Pons (tissue), 1 donor: ENCODE measurements around the gene ABCC1.
"Not testable (repeated sequence)": the region's sequence is repeated elsewhere in the genome, so short reads cannot be mapped to it uniquely, and the experiment has no call there.

Source experiments
- DNase-seq: peaks from one replicate; pipeline ENCODE4 v3.0.0-alpha.2; 2016; ENCODE audit warnings: low spot score

Gene ABCC1

DNA sequence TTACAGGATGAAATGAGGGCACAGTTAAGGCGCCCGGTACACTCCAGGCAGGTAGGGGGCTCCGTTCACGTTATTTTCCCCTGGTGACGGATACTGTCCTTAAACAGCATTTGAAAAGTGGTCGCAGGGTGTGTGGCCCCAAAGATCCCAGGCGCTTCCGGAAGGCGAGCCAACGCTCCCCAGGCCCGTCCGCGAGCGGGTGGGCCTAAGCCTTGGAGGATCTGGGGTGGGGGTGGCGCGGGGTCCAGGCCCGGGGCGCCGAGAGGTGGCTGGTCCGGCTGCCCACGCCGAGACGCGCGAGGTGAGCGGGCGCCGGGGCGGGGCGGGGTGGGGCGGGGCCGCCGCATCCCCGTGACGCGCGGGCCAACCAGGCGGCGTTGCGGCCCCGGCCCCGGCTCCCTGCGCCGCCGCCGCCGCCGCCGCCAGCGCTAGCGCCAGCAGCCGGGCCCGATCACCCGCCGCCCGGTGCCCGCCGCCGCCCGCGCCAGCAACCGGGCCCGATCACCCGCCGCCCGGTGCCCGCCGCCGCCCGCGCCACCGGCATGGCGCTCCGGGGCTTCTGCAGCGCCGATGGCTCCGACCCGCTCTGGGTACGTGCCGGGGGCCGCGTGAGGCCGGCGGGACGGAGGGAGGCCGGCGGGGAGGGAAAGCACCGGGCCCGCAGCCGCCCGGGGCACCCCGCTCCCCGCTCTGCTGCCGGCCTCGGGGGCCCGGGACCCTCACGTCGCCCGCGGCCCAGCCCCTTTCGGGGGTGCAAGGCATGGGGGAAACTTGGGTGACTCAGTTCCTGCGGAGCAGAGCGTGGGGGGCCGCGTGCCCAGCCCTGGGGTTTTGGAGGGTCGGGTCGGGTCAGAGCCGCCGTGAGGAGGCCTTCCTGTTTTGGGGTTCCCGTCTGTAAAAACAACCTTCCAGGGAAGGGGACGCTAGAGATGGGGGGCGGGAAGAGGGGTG lies at the start of gene ABCC1:
ABCC1 (plus strand) TSS at position 407 of the 951 bp plus-strand sequence; CDS start at position 543, 136 bp downstream.
- no peak for DNase-seq

DNA sequence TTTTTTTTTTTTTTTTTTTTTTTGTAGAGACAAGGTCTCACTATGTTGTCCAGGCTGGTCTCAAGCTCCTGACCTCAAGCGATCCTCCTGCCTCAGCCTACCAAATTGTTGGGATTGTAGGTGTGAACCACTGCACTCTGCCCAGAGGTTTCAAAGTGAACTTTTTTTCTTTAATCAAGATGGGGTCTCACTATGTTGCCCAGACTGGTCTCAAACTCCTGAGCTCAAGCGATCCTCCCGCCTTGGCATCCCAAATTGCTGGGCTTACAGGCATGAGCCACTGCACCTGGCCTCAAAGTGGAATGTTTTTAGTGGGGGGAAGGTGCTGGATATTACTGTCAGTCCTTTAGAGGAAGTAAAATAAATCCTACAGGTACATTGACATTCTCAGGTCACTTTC lies 49.1 kb upstream of the ABCC1 start:
- DNase-seq: no peak

DNA sequence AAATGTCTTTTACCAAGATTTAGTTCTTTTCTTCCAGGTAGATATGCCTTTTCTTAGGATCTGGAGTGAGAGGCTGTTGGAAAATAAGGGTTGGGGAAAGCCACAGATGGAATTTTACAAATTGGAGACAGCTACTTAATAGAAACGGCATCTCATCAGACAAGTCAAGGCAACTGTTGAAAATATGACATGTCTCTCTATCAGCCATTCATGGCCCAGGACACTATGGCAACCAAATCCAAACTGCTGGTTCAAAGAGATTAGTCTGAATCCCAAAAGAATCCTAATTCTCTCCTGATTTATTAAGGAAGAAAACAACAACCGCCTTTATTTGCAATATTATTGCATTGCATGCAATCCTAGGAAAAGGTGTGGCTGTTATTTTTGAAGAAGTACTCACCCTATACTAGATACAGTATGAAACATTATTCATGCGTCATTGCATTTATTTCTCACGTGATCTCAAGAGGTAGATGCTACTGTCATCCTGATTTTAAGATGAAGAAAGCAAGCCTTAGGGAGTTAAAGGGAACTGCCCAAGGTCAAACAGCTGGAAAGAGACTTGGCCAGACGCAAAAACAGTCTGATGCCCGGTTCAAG lies 48.4 kb upstream of the ABCC1 start:
- no peak for DNase-seq

DNA sequence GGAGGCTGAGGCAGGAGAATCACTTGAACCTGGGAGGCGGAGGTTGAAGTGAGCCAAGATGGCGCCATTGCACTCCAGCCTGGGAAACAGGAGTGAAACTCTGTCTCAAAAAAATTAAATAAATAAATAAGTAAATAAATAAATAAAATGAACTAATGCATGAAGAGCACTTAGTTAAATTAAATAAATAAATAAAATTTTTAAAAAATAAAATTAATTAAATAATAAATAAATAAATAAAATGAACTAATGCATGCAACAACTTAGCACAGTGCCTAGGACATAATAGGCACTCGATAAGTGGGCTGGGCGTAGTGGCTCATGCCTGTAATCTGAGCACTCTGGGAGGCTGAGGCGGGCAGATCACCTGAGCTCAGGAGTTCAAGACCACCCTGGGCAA lies 45.5 kb upstream of the ABCC1 start:
- DNase-seq: no peak

DNA sequence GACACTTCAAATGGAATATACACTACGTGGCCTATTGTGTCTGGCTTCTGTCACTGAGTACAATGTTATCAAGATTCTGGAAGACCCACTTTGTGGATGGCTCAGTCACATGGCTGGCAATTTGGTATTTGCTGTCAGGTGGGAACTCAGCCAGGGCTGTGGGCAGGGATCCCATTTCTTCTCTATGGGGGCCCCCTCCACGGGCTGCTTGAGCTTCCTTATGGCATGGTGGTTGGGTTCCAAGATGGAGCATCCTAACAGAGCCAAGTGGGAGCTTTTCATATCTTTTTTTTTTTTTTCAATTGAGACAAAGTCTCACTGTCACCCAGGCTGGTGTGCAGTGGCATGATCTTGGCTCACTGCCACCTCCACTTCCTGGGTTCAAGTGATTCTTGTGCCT lies 43.0 kb upstream of the ABCC1 start:
- no peak for DNase-seq

DNA sequence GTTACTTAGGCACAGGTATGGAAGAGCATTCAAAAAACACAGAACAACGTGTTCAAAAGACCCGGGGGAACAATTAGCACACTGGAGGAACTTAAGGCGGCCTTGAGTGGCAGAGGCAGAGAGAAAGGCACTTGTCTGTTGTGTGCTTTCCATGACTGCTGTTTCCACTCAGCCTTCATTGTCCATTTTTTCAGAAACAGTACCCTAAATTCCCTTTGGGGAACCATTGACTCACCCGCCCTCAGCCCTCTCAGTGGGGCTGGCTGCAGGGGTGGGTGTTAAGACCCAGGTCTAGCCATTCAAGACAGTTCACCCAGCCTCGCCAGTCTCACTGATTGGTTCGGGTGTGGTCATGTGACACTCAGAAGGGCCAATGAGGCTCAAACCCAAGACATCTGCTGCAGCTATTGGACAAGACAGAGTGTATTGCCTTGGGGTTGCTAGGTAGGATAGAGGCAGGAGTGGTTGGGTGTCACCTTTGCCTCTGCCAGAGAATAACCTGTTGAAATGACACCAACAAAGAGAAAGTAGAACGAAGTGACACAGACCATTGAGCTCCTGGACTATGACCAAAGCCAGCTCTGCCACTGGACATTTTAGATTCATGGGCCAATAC lies 41.4 kb upstream of the ABCC1 start:
- no peak for DNase-seq

DNA sequence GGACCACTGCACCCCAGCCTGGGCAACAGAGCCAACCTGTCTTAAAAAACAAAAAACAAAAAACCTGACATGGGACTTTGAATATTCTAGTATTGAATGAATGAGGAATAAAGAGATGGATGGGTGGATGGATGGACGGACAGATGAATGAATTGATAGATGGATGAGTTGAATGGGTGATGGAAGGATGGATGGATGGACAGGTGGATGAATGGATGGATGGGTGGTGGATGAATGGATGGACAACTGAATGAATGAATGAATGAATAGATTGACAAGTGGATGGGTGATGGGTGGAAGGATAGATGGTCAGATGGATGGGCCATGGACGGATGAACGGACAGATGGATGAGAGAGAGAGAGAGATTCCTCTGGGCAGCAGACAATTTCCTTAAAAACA lies 38.2 kb upstream of the ABCC1 start:
- DNase-seq: no peak

DNA sequence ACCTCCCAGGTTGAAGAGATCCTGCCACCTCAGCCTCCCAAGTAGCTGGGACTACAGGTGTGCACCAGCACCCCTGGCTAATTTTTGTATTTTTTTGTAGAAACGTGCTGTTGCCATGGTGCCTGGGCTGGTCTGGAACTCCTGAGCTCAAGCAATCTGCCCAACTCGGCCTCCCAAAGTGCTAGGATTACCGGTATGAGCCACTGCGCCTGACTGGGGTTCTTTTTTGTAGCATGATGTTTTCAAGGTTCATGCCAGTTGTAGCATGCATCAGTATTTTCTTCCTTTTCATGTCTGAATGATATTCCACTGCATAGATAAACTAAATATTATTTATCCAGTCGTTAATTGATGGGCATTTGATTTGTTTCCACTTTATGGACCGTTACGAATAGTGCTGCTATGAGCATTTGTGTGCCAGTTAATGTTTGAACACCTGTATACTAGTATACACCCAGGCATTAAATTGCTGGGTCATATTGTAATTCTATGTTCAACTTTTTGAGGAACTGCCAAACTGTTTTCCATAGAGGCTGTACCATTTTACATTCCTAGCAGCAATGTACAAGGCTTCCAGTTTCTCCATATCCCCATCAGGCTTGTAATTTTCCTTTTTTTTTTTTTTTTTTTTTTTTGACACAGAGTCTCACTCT lies 36.2 kb upstream of the ABCC1 start:
- no peak for DNase-seq

DNA sequence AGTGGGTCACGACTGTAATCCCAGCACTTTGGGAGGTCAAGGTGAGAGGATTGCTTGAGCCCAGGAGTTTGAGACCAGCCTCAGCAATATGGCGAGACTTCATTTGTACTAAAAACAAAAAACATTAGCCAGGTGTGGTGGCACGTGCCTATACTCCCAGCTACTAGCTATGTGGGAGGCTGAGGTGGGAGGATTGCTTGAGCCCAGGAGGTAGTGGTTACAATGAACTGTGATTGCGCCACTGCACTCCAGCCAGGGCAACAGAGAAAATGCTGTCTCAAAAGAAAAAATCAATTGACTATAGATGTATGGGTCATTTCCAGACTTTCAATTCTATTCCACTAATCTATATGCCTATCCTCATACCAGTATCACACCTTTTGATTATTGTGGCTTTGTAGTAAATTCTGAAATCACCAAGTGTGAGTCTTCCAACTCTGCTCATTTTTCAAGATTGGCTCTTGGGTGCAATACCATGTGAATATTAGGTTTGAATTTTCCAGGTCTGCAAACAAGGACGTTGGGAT lies 33.8 kb upstream of the ABCC1 start:
- DNase-seq: no peak

DNA sequence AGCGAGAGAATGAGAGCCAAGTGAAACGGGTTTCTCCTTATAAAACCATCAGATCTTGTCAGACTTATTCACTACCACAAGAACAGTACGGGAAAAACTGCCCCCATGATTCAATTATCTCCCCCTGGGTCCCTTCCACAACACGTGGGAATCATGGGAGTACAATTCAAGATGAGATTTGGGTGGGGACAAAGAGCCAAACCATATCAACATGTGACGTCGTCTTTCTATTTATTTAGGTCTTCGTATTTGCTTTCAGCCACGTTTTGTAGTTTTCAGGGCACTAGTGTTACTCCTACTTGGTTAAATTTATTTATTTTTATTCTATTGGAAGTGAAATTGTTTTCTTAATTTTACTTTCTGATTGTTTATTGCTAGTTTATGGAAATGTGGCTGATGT lies 33.1 kb upstream of the ABCC1 start:
- no peak for DNase-seq

DNA sequence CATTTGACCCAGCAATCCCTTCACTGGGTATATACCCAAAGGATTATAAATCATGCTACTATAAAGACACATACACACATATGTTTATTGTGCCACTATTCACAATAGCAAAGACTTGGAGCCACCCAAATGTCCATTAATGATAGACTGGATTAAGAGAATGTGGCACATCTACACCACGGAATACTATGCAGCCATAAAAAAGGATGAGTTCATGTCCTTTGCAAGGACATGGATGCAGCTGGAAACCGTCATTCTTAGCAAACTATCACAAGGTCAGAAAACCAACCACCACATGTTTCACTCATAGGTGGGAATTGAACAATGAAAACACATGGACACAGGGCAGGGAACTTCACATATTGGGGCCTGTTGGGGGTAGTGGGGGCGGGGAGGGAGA lies 31.1 kb upstream of the ABCC1 start:
- DNase-seq: not testable (repeated sequence)

DNA sequence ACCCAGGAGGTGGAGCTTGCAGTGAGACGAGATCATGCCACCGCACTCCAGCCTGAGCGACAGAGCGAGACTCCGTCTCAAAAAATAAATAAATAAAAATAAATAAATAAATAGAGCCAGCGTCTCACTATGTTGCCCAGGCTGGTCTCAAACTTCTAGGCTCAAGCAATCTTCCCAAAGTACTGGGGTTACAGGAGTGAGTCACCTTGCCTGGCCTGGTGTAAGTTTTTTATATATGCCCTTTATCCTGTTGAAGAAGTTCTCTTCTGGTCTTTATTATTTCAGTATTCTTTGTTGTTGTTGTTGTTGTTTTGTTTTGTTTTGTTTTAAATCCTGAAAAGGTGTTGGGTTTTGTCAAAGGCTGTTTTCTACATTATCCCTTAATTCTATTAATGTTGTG lies 30.1 kb upstream of the ABCC1 start:
- DNase-seq: no peak

DNA sequence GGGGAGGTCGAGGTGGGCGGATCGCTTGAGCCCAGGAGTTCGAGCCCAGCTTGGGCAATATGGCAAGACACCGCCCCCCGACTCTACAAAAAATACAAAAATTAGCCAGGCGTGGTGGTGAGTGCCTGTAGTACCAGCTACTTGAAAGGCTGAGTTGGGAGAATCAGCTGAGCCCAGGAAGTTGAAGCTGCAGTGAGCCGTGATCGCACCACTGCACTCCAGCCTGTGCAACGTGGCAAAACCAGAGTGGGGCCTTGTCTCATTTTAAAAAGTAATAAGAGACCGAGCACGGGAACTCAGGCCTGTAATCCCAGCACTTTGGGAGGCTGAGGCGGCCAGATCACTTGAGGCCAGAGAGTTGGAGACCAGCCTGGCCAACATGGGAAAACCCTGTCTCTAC lies 24.4 kb upstream of the ABCC1 start:
- no peak for DNase-seq

DNA sequence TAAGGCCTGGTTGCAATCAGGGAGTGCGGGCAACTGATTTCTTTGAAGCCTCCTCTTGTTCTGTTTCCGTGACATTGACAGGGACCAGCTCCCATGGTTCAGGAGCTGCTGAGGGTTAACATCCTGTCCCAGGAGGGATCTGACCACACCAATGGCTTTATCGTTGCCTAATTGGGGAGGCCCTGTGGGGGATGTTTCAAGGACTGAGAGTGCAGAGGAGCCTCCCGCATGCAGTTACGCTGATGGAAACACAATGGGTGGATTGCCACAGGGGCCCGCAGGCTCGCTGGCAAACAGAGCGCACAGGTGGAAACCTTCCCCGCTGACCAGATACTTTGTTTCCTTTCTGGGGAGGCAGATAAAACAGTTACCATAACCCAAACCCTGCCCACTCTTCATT lies 23.8 kb upstream of the ABCC1 start:
- DNase-seq: no peak

DNA sequence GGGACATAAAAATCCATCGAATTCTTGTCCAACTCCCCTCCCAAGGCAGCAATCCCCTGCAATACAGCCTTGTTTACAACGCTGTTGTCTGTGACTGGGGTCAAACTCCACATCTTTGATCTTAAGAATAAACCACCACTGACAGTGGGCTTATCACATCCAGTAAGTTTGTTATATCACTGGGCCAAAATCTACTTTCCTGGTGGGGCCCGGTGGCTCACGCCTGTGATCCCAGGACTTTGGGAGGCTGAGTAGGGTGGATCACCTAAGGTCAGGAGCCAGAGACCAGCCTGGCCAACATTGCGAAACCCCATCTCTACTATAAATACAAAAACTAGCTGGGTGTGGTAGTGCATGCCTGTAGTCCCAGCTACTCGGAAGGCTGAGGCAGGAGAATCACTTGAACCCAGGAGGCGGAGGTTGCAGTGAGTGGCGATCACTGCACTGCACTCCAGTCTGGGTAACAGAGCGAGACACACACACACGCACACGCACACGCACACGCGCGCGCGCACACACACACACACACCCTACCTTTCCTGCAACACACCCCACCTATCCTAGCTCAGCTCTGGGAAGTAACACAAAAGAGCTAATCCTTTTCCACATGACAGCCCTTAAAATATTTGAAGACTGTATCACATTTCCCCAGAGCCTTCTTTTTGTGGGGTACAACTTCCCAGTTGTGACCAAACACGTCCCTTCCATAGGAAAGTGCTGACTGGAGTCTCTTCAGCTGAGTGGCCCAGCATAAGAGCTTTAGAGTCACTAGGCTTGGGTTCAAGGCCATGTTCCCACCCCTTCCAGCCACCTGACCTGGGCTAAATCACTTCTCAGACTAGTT lies 20.9 kb upstream of the ABCC1 start:
- DNase-seq: no peak

DNA sequence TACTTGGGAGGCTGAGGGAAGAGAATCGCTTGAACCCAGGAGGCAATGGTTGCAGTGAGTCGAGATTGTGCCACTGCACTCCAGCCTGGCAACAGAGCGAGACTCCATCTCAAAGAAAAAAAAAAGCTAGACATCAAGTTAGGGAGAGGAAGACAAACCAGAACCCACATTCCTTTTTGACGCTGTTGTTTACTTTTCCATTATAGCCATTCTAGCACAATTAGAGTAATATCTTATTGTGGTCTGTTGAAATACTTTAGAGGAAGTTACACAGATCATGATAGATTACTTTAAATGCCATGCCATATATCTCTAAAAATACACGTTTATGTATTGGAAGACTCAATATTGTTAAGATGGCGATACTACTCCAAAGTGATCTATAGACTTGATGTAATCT lies 16.5 kb upstream of the ABCC1 start:
- no peak for DNase-seq

DNA sequence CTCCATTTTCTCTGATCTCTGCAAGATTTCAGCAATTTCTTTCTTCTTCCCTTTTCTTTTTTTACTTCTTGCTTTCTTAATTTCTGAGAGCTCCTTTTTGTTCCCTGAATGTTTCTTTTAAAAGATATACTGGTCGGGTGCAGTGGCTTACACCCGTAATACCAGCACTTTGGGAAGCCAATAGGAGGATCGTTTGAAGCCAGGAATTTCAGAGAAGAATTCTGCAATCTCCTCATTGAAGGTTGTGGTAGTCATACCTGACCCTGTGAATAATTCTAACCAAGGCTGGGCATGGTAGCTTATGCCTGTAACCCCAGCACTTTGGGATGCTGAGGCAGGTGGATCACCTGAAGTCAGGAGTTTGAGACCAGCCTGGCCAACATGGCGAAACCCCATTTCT lies 15.6 kb upstream of the ABCC1 start:
- no peak for DNase-seq

DNA sequence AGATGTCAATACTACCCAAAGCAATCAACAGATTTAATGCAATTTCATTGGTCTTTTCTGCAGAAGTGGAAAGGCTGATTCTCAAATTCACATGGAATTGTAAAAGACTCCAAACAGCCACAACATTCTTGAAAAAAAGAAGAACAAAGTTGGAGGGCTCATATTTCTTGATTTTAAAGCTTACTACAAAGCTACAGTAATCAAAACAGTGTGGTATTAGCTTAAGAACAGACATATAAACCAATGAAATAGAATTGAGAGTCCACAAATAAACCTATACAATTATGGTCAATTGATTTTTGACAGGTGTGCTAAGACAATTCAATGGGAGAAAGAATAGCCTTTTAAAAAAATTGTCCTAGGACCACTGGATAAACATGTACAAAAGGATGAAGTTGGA lies 14.4 kb upstream of the ABCC1 start:
- no peak for DNase-seq

DNA sequence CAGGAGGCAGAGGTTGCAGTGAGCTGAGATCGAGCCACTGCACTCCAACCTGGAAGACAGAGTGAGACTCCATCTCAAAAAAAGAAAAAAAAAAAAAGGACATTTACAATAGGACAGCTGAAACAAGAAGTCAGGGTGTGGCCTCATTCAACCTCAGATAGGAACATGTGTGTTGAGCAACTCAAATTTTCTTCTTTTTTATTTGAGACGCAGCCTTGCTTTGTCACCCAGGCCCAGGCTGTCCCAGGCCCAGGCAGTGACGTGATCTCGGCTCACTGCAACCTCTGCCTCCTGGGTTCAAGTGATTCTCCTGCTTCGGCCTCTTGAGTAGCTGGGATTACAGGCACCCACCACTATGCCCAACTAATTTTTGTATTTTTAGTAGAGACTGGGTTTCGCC lies 12.6 kb upstream of the ABCC1 start:
- not testable (repeated sequence) for DNase-seq

DNA sequence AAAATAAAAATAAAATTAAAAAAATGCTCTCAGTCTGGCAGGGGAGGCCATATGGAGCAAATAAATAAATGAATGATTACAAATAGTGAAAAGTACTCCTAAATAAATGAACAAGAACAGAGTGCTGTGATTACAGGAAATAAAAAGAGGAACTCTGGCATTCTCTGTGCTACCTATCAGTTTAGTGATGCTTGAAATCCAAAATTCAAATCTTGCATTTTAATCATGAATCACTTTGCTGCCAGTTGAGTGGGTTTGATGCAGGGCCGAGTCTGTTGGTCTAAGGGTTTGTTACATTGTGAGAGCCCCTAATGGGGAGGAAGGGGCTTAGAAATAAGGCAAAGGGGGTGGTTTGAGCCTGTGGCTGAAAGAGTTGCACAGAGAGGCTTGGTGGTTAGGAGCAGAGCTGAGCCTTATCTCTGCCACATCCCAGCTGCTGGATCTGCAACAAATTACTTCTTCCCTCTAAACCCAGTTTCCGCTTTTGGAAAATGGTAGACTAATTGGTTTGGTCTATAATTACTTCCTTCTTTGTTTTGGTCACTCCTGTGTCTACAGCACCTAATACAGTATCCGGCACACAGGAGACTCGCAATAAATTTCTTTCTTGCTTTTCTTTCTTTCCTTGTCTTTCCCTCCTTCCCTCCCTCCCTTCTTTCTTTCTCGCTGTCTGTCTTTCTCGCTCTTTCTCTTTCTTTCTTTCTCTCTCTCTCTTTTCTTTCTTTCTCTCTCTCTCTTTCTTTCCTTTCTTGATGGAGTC lies 6.3 kb upstream of the ABCC1 start:
- no peak for DNase-seq
